D721Med (cell line): Measurements from ENCODE around the gene LPP.

ENCODE experiments used
- DNase-seq: peaks from one replicate; pipeline ENCODE4 v3.0.0; 2011; ENCODE audit warnings: low spot score; ENCODE audit not compliant: insufficient read length
- FAIRE-seq: peaks from 2 replicates; lab custom pipeline; 2011; peaks lifted over from hg19 to GRCh38; lab: Jason Lieb, UNC
- TF ChIP-seq, protein P1 (sequence below): IDR thresholded peaks from 2 replicates; pipeline ENCODE4 v1.5.1; 2012; ENCODE audit warnings: mild to moderate bottlenecking, control low read depth; ENCODE audit not compliant: insufficient read depth; ENCODE audit errors: missing control alignments

LPP gene

DNA sequence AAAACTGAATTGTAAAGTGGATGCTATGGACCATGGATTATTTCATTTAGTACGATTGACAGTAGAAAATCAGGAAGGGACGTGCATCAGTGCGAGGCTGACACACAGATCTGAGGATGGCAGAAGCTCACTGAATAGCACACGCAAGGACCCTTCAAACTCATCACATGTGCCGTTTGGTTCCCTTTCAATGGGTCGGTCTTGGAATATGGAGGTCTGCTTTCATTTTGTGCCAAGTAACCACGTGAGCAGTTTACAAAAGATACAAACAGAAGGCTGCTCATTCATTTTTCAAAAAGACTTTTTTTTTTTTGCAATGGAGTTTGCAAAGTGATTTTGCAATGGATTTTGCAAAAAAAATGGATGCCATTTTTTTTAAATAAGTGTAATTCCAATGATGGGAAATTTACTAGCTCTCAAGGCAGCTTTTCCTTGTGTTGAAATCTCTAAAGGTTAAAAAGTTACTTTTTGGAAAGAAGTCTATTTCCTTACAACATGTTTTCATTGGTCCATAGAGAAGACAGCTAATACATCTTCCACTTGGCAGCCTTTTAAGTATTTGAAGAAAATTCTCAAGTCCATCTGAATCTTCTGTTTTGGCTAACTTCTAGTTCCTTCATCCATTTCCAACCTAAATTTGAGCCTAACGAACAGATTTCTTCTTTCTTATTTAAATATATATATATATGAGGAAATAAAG, 625.5 kb downstream of the LPP start:
- TF ChIP-seq, protein P1, sequence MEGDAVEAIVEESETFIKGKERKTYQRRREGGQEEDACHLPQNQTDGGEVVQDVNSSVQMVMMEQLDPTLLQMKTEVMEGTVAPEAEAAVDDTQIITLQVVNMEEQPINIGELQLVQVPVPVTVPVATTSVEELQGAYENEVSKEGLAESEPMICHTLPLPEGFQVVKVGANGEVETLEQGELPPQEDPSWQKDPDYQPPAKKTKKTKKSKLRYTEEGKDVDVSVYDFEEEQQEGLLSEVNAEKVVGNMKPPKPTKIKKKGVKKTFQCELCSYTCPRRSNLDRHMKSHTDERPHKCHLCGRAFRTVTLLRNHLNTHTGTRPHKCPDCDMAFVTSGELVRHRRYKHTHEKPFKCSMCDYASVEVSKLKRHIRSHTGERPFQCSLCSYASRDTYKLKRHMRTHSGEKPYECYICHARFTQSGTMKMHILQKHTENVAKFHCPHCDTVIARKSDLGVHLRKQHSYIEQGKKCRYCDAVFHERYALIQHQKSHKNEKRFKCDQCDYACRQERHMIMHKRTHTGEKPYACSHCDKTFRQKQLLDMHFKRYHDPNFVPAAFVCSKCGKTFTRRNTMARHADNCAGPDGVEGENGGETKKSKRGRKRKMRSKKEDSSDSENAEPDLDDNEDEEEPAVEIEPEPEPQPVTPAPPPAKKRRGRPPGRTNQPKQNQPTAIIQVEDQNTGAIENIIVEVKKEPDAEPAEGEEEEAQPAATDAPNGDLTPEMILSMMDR: no peak
- FAIRE-seq (no peak), DNase-seq (no peak)

DNA sequence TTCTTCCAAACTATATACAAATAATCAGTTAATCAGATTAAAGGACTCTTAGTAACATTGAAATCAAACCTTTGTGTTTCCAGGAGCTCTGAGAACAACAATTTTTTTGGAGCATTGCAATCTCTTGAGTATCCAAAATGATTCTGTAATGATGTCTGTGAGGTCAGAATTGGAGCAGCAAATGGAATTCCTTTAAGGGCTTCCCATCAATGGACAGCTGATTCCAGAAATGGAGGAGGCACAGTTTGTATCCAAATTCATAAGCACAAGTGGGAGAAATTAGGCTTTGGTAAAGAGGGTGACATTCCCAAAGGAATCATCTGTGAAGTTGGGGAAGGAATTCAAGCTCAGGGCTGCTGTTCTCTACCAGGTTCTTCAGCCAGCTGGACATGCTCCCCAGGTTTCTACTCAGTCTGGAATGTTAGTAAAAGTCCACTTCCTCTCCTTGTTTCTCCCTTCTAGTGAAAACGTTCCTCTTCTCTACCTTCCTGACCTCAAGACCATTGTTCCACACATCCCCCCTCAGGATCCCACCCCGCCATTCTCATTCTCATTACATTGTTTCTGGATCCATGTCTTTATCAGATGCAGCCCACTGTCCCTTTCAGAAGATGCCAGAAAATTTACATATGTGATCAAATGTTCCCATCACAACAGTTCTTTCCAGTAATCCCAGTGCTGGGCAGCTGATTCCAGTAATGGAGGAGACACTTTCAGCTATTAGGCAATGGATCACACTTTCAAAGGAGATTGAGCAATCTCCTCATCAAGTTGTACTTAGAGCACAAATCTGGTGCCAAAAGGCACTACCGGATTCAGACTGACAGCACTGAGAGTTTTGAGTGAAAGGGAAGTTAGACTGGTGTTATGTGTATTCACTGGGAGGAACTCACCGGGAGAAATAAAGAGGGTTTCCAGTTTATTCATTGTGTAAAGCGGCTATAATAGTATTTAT, 626.5 kb downstream of the LPP start:
- FAIRE-seq (no peak), DNase-seq (no peak)
- TF ChIP-seq, protein P1: no peak

DNA sequence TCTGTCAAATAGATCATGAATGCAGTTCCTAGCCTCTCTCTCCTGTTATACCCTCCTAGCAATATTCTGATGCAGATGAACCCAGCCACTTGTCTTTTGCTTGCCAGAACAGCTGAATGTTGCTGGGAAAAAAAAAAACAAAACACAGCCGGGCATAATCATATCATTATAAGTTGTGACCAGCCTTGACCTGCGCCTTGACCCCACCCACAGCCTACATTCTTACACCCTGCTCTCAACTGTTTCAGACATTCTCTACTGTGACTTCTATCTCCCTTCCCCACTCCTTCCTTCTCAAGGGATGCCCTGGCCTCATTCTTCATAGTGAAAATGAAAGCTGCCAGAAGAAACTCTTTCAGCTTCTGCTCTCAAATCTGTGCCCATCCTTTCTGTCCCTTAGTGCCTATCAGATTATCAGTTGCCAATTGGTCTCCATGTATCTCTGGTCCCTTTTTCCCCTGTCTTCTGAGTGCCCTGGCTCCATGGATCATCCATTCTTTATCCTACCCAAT, 628.7 kb downstream of the LPP start:
- FAIRE-seq: no peak
- no peak for DNase-seq
- TF ChIP-seq, protein P1: no peak

DNA sequence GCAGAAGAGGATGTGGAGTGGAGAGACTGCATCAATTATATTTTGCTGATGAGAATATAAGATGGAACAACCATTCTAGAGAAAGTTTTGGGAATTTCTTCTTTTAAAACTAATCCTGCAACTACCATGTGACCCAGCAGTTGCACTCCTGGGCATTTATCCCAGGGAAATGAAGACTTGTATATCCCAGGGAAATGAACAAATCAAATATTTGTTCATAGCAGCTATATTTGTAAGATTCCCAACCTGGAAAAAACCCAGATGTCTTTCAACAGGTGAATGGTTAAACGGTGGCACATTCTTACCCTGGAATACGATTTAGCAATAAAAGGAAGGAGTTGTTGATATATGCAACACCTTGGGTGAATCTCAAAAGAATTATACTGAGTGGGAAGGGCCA, 632.5 kb downstream of the LPP start:
- TF ChIP-seq, protein P1: no peak
- no peak for DNase-seq
- FAIRE-seq: no peak

DNA sequence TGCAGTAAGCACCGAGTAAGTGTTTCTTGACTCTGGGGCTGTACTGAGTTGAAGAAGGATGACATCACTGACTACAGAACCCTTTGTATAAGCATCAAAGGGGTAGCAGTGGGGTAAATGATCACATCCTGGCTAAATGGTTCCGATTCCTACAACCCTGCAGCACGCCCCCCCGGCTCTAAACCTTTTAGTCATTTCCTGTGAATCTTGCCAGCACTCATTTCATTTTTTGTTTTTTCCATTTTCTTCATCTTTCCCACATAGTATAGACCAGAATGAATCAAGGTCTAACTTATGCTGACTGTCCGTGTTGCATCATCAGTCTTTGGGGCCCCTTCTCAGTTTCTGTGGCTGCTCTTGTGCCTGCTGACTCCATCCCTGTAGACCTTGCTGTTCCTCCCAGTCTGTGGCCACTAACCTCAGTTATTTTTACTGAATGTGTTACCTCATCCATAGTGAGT, 634.7 kb downstream of the LPP start:
- no peak for DNase-seq
- no peak for FAIRE-seq
- TF ChIP-seq, protein P1: no peak

DNA sequence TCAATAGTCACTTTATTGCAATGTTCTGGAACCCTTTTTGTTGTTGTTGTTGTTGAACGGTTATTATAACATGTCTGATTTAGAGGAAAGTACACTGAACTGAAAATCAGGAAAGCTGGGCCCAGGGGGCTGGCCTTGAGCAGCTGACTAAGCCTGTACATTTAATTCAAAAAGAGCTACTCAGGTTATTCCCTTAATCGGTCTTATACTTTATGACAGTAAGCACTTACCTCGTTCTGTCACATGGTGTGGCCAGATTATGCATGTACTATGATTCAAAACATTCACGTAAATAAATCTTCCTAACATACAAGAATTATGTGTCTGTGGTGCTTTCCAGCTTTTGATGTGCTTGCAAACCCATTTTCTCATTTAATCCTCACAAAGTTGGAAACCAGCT, 635.3 kb downstream of the LPP start:
- no peak for FAIRE-seq
- TF ChIP-seq, protein P1: no peak
- DNase-seq: no peak
